Measurements from ENCODE around the gene NR0B2. TPM values are rescaled to one million over a fixed set of nuclear protein-coding genes. Genes with fewer than 3 reads are reported as not detected.

The NR0B2 gene
- total RNA-seq, 1 donor from 2014 or later: not detected

DNA sequence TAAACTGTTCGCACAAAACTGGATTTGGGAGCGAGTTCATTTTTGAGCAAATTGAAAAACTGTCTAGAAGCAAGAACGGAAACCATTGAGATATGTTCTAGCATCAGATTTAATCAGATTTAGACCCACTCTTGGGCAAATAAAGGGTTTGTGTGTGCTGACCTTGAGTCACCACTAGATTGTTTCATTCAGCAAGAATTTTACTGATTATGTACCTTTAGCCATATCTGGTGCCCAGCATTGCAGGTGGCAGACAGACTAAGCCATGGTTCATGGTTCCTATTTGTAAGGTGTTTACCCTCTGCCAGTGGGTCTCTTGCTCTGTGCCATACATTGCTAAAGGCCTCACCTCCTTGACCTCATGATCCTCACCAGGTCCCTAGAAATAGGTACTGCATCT lies 9.1 kb upstream of the NR0B2 start:
- Mint-ChIP-seq H3K36me3 (ENCODE audit: unreplicated experiment) (peaks cover 18% of the 10 kb centered on the region), H3K4me3 (ENCODE audit: unreplicated experiment) (peak overlapping the region; percentile 96), H3K9me3 (ENCODE audit: unreplicated experiment) (no peaks in the 10 kb centered on the region), H3K4me1 (ENCODE audit: unreplicated experiment) (peaks cover 25% of the 10 kb centered on the region), H3K27me3 (ENCODE audit: unreplicated experiment) (no peaks in the 10 kb centered on the region), H3K27ac (ENCODE audit: unreplicated experiment) (no peak overlapping the region)
- TF ChIP-seq, protein P1, sequence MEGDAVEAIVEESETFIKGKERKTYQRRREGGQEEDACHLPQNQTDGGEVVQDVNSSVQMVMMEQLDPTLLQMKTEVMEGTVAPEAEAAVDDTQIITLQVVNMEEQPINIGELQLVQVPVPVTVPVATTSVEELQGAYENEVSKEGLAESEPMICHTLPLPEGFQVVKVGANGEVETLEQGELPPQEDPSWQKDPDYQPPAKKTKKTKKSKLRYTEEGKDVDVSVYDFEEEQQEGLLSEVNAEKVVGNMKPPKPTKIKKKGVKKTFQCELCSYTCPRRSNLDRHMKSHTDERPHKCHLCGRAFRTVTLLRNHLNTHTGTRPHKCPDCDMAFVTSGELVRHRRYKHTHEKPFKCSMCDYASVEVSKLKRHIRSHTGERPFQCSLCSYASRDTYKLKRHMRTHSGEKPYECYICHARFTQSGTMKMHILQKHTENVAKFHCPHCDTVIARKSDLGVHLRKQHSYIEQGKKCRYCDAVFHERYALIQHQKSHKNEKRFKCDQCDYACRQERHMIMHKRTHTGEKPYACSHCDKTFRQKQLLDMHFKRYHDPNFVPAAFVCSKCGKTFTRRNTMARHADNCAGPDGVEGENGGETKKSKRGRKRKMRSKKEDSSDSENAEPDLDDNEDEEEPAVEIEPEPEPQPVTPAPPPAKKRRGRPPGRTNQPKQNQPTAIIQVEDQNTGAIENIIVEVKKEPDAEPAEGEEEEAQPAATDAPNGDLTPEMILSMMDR (IDR thresholded peaks at IDR 0.05): no peak
- DNase-seq (ENCODE audit: extremely low spot score, unreplicated experiment): no peak

DNA sequence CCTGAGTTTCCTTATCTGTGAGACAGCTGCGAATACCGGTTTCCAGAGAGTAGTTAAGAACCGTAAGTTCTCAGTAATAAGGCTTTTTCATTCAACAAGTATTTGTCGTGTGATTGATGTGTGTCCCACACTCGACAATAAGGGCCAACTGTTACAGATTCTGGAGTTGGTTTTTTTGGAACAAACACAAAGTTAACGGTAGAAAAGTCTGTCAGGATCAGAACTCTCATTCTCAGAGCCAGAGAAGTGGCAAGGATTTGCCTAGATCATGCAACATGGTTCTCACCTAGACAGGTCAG lies 8.6 kb upstream of the NR0B2 start:
- DNase-seq (ENCODE audit: extremely low spot score, unreplicated experiment): no peak
- peaks cover 25% of the 10 kb centered on the region for H3K4me1 Mint-ChIP-seq (ENCODE audit: unreplicated experiment)
- H3K27ac Mint-ChIP-seq (ENCODE audit: unreplicated experiment): peak overlapping the region; percentile 92
- no peaks in the 10 kb centered on the region for H3K9me3 Mint-ChIP-seq (ENCODE audit: unreplicated experiment)
- H3K4me3 Mint-ChIP-seq (ENCODE audit: unreplicated experiment): peak overlapping the region; percentile 96
- no peaks in the 10 kb centered on the region for H3K27me3 Mint-ChIP-seq (ENCODE audit: unreplicated experiment)
- TF ChIP-seq, protein P1 (IDR thresholded peaks at IDR 0.05): no peak
- H3K36me3 Mint-ChIP-seq (ENCODE audit: unreplicated experiment): peaks cover 13% of the 10 kb centered on the region

DNA sequence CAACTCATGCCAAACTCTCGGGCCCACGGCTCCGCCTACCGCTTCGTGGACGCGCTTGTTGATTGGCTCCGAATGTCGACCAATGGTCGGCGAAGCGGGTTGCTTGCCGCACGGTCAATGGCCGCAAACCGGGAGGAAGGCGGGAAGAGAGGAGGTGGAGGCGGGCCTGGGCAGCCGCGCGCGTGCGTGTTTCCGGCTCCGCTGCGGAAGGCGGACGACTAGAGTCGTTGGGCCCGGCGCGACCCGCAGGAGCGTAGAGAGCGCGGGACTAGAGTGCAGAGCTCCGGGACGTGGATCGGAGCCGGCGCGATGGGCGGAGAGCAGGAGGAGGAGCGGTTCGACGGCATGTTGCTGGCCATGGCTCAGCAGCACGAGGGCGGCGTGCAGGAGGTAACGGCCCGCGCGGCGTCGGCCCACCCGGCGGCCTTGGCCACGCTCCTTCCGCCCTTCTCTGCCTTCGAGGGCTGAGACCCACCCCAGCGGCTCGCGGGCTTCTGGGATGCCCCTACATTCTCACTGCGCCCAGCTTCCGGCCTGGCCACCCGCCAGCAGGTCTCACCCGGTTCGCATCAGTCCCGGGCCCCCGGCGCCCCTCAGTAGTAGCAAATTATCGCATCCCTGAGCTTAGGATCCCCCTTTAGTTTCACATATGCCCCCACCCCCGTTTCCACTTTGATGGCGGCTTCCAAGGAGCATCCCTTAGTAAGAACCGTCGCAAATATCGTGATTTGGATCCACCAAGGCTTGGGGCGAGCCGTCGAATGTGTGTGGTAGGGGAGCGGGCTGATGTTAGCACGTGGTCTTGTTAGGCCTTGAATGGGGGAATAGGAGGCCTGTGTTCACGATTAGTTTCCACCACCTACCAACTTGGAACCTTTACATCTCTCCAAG lies 8.0 kb upstream of the NR0B2 start, which contains the start of gene NUDC:
NUDC (plus strand) TSS at position 204 of the 891 bp plus-strand sequence; CDS start at position 310, 106 bp downstream.
- Mint-ChIP-seq H3K27ac (ENCODE audit: unreplicated experiment) (peak within 1 kb of the TSS; percentile 92), H3K27me3 (ENCODE audit: unreplicated experiment) (no peaks in the 10 kb centered on the region), H3K4me3 (ENCODE audit: unreplicated experiment) (peak within 1 kb of the TSS; percentile 96), H3K9me3 (ENCODE audit: unreplicated experiment) (no peaks in the 10 kb centered on the region), H3K4me1 (ENCODE audit: unreplicated experiment) (peaks cover 25% of the 10 kb centered on the region), H3K36me3 (ENCODE audit: unreplicated experiment) (peaks cover 10% of the 10 kb centered on the region)
- TF ChIP-seq, protein P1 (IDR thresholded peaks at IDR 0.05): no peak
- DNase-seq (ENCODE audit: extremely low spot score, unreplicated experiment): peak; percentile 99

- TF ChIP-seq, protein P1 (IDR thresholded peaks at IDR 0.05): no peak
- Mint-ChIP-seq H3K27ac (ENCODE audit: unreplicated experiment) (peak overlapping the region; percentile 92), H3K9me3 (ENCODE audit: unreplicated experiment) (no peaks in the 10 kb centered on the region), H3K27me3 (ENCODE audit: unreplicated experiment) (no peaks in the 10 kb centered on the region), H3K36me3 (ENCODE audit: unreplicated experiment) (peaks cover 6% of the 10 kb centered on the region), H3K4me3 (ENCODE audit: unreplicated experiment) (peak overlapping the region; percentile 96), H3K4me1 (ENCODE audit: unreplicated experiment) (peaks cover 25% of the 10 kb centered on the region)
- no peak for DNase-seq (ENCODE audit: extremely low spot score, unreplicated experiment)
These were observed 7.4 kb upstream of the NR0B2 start for GRCh38 chr1:26921126-26921539.

DNA sequence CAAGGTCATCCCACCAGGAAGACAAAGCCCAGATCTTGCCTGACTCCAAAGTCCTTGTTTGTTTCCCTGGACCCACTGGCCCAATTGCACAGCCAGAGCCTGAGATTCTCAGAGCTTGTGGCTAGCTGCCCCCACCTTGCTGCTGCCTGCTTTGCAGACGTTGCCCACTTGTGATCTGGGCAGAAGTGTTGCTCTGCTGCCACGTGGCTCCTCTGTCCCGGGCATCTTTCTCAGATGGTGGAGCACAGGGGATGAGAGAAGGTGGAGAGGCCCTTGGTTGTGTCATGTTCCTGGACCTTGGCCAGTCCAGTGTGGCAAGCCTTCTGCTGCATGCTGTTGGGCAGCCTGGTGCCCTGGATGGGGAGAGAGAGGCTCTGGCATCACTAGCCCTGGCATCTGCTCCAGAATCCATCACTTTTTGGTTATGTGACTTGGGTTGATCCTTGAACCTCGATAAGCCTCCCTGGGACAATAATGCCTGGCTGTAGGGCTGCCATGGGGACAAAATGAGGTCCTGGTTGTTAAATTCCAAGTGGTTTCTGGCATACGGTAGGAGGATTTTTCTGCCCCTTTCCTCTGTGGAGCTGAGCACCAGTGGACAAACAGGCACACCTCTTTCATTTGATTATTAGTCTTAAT lies 1.5 kb upstream of the NR0B2 start:
- no peak for DNase-seq (ENCODE audit: extremely low spot score, unreplicated experiment)
- peaks cover 3% of the 10 kb centered on the region for H3K27me3 Mint-ChIP-seq (ENCODE audit: unreplicated experiment)
- no peaks in the 10 kb centered on the region for H3K9me3 Mint-ChIP-seq (ENCODE audit: unreplicated experiment)
- H3K27ac Mint-ChIP-seq (ENCODE audit: unreplicated experiment): no peak overlapping the region
- H3K4me1 Mint-ChIP-seq (ENCODE audit: unreplicated experiment): peaks cover under 1% of the 10 kb centered on the region
- TF ChIP-seq, protein P1 (IDR thresholded peaks at IDR 0.05): no peak
- no peak overlapping the region for H3K4me3 Mint-ChIP-seq (ENCODE audit: unreplicated experiment)
- no peaks in the 10 kb centered on the region for H3K36me3 Mint-ChIP-seq (ENCODE audit: unreplicated experiment)
